H1 (cell line): Measurements from ENCODE around the gene SPDYE6. TPM values are rescaled to one million over a fixed set of nuclear protein-coding genes. Genes with fewer than 3 reads are reported as not detected.

Source experiments
- BACH1 ChIP-seq: IDR thresholded peaks from 2 replicates; pipeline ENCODE4 v1.6.1; 2012; ENCODE audit warnings: low read length, improper control_type of control experiment
- BRCA1 ChIP-seq: IDR thresholded peaks from 2 replicates; pipeline ENCODE4 v1.6.1; 2012; ENCODE audit warnings: low read depth, low read length, improper control_type of control experiment
- CBX8 ChIP-seq: fragments of 300-800, 300-1000 bp; sonication (generic); IDR thresholded peaks from 2 replicates; pipeline ENCODE4 v1.7.1; 2016; ENCODE audit warnings: low read depth, low read length, borderline replicate concordance
- CHD1 ChIP-seq: IDR thresholded peaks from 2 replicates; pipeline ENCODE4 v1.6.1; 2012; ENCODE audit warnings: low read depth, low read length, improper control_type of control experiment
- CHD2 ChIP-seq: IDR thresholded peaks from 2 replicates; pipeline ENCODE4 v1.6.1; 2012; ENCODE audit warnings: low read length, improper control_type of control experiment
- EGR1 ChIP-seq: IDR thresholded peaks from 2 replicates; pipeline ENCODE4 v1.6.1; 2011; ENCODE audit warnings: low read depth, low read length, borderline replicate concordance
- GTF2F1 ChIP-seq: IDR thresholded peaks from 2 replicates; pipeline ENCODE4 v1.6.1; 2012; ENCODE audit warnings: low read depth, low read length, improper control_type of control experiment, borderline replicate concordance
- MAFK ChIP-seq: IDR thresholded peaks from 2 replicates; pipeline ENCODE4 v1.6.1; 2012; ENCODE audit warnings: low read depth, mild to moderate bottlenecking, improper control_type of control experiment, low read length
- MAX ChIP-seq: IDR thresholded peaks from 2 replicates; pipeline ENCODE4 v1.6.1; 2012; ENCODE audit warnings: inconsistent platforms
- RBBP5 ChIP-seq: IDR thresholded peaks from 2 replicates; pipeline ENCODE4 v1.7.1; 2012; ENCODE audit warnings: low read depth, mild to moderate bottlenecking, inconsistent platforms, low read length, moderate library complexity, borderline replicate concordance
- SIN3A ChIP-seq, 2 experiments: IDR thresholded peaks in 1 of 2; conservative IDR thresholded peaks in 1 of 2; 2 replicates each; pipeline ENCODE4 v1.6.1; 2011 to 2012; ENCODE audit warnings: low read length in 2 of 2, improper control_type of control experiment in 1 of 2, low read depth in 1 of 2, mild to moderate bottlenecking in 1 of 2
- SUZ12 ChIP-seq: fragments of 200-600 bp; sonication (generic); IDR thresholded peaks from 2 replicates; pipeline ENCODE4 v1.6.1; 2012; ENCODE audit warnings: mild to moderate bottlenecking, inconsistent platforms, low read length, moderate library complexity, mixed read lengths
- TAF7 ChIP-seq: optimal IDR thresholded peaks from 2 replicates; pipeline ENCODE3; 2011; ENCODE audit warnings: low read depth, mild to moderate bottlenecking, inconsistent platforms, low read length, moderate library complexity, borderline replicate concordance
- TBP ChIP-seq: IDR thresholded peaks from 2 replicates; pipeline ENCODE4 v1.6.1; 2011; ENCODE audit warnings: low read depth, low read length, improper control_type of control experiment
- TCF12 ChIP-seq: IDR thresholded peaks from 2 replicates; pipeline ENCODE4 v1.6.1; 2011; ENCODE audit warnings: low read depth, mild to moderate bottlenecking, low read length
- TEAD4 ChIP-seq: IDR thresholded peaks from 2 replicates; pipeline ENCODE4 v1.6.1; 2012; ENCODE audit warnings: low read depth, low read length, inconsistent platforms, mixed read lengths
- YY1 ChIP-seq: IDR thresholded peaks from 2 replicates; pipeline ENCODE4 v1.6.1; 2011; ENCODE audit warnings: low read depth, mild to moderate bottlenecking, low read length
- polyA plus RNA-seq, 7 experiments: library from polyadenylated mRNA; depleted of rRNA in 3 of 7; stranded (reverse) in 5 of 7; unstranded in 2 of 7; fragments of >200 nt in 5 of 7; fragments of 200-250 nt in 2 of 7; gene quantifications; 1 replicate in 5 of 7; 2 replicates in 1 of 7; 4 replicates in 1 of 7; pipeline versions ENCODE4 v1.2.1 to v1.2.3, GENCODE V29; 2011 to 2013; ENCODE audit warnings: missing spikeins in 2 of 7, mixed read lengths in 2 of 7
- total RNA-seq: library from RNA; stranded (reverse); fragmentation: NEBNext Ultra II Directional; extraction: Animal tissue kit (Norgen Biotek cat#: 25700); gene quantifications from 2 replicates; pipeline ENCODE4 v1.2.1, GENCODE V29; 2021
- TF ChIP-seq, protein P1 (sequence below), 3 experiments: IDR thresholded peaks; 1 replicate in 2 of 3; 2 replicates in 1 of 3; pipeline versions ENCODE4 v1.5.1 to v1.6.1; 2011; ENCODE audit warnings: low read length in 3 of 3, mild to moderate bottlenecking in 3 of 3, inconsistent platforms in 2 of 3, low read depth in 1 of 3, moderate library complexity in 1 of 3; ENCODE audit not compliant: insufficient read depth in 1 of 3; ENCODE audit errors: control extremely low read depth in 1 of 3

SPDYE6 gene
- total and polyA plus RNA-seq, 2 of the 8 experiments (the other 6 are each of a cell fraction or from before 2014, with no cell fraction given), result not detected

DNA sequence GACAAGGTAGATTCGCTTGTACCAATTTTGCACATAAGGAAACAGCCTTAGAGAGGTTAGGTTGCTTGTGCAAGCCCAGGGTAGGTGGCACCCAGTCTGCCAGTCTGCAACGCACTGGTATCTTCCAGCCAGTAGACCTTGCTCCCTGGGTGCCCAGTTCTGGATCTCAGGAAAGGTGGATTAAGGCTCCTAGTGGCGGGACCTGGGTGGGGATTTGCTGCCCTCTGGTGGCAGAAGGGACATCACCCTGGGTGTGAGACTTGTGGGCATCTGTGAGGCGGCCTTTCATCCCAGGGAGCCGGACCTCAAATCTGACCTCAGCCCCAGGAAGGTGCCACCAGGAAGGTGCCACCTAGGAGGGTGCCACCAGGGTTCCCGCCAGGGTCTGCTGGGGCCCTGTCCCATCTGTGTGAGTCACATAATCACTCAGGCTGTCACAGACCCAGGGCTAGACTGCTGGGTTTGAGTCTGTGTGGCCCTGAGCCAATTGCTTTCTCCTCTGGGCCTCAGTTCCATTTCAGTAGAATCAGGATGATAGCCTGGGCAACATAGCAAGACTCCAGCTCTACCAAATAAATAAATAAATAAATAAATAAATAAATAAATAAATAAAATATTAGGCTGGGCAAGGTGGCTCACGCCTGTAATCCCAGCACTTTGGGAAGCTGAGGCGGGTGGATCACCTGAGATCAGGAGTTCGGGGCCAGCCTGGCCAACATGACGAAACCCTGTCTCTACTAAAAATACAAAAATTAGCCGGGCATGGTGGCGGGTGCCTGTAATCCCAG lies 34.6 kb upstream of the SPDYE6 start (continued):
- TF ChIP-seq TCF12 (no peak), TBP (0 out of 2 replicates have a peak, but pooled peaks have one; percentile 10), CHD2 (no peak; the same call in 1 of the 2 replicates), SIN3A (conservative IDR thresholded peaks at IDR 0.05 in 1 of 2, IDR thresholded peaks at IDR 0.05 in 1 of 2; ENCODE audit: low read depth in 1 of 2, low read length in 2 of 2) (peak in 1 of 2 experiments; percentile 49; a peak in 1 of 4 replicates), TEAD4 (no peak), BRCA1 (no peak), SUZ12 (no peak), GTF2F1 (no peak), TAF7 (no peak), CBX8 (no peak), CHD1 (no peak), RBBP5 (no peak), MAX (no peak), MAFK (no peak), YY1 (no peak), EGR1 (no peak), BACH1 (no peak)
- TF ChIP-seq, protein P1, sequence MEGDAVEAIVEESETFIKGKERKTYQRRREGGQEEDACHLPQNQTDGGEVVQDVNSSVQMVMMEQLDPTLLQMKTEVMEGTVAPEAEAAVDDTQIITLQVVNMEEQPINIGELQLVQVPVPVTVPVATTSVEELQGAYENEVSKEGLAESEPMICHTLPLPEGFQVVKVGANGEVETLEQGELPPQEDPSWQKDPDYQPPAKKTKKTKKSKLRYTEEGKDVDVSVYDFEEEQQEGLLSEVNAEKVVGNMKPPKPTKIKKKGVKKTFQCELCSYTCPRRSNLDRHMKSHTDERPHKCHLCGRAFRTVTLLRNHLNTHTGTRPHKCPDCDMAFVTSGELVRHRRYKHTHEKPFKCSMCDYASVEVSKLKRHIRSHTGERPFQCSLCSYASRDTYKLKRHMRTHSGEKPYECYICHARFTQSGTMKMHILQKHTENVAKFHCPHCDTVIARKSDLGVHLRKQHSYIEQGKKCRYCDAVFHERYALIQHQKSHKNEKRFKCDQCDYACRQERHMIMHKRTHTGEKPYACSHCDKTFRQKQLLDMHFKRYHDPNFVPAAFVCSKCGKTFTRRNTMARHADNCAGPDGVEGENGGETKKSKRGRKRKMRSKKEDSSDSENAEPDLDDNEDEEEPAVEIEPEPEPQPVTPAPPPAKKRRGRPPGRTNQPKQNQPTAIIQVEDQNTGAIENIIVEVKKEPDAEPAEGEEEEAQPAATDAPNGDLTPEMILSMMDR (IDR thresholded peaks at IDR 0.05; ENCODE audit: control extremely low read depth in 1 of 3, insufficient read depth in 1 of 3, low read depth in 1 of 3, low read length in 3 of 3), result peak; percentile 94 to 98 (median 94)
